K562 (cell line): ENCODE measurements around the gene XIRP2. TPM values are rescaled to one million over a fixed set of nuclear protein-coding genes. Genes with fewer than 3 reads are reported as not detected.

Source experiments
- ATAC-seq: fragments of 200-7000 bp; cut with Tn5 transposase; 3 replicates; pipeline ENCODE4 v1.9.1; 2020; ENCODE audit warnings: moderate library complexity
- BruUV-seq: library from RNA; stranded (reverse); fragments of 400-500 nt; replicated peaks from 2 replicates; lab custom pipeline; 2021; lab: Mats Ljungman, UMichigan
- CTCF ChIA-PET: fragments of 300-600 bp; formaldehyde crosslinking; extraction: SDS; loops from one replicate; lab custom pipeline; 2021; ENCODE audit warnings: low intra/inter-chr PET ratio; lab: Yijun Ruan, JAX
- POLR2A ChIA-PET: fragments of 300-600, 350-650 bp; sonication (Branson Sonifier 250); formaldehyde crosslinking; extraction: SDS; loops from one replicate; lab custom pipeline; 2021; ENCODE audit warnings: antibody characterized with exemption, inconsistent platforms; lab: Yijun Ruan, JAX
- DNase-seq, 4 experiments: peaks; one replicate each; pipeline versions ENCODE4 v3.0.0 to v3.0.0-alpha.2; 2011 to 2018; ENCODE audit warnings: low spot score in 3 of 4, mixed read lengths in 3 of 4; ENCODE audit errors: extremely low read depth in 1 of 4
- FAIRE-seq: peaks from 2 replicates; lab custom pipeline; 2011; peaks lifted over from hg19 to GRCh38; lab: Jason Lieb, UNC
- H2AFZ ChIP-seq: 2 replicates; pipeline ENCODE4 v1.6.0; 2011; ENCODE audit warnings: low read depth, low read length, control low read depth, inconsistent platforms
- H3K27ac ChIP-seq: fragments of 200-600 bp; 3 replicates; pipeline ENCODE4 v1.8.0; 2011; ENCODE audit warnings: low read depth, mild to moderate bottlenecking, control low read depth, inconsistent platforms, low read length, moderate library complexity, mixed read lengths; ENCODE audit errors: extremely low read depth
- H3K27me3 ChIP-seq, 2 experiments: fragments of 300-600 bp in 1 of 2; 2 replicates in 1 of 2; 3 replicates in 1 of 2; pipeline versions ENCODE4 v1.6.0 to v1.8.0; 2011; ENCODE audit warnings: inconsistent platforms in 2 of 2, low read length in 2 of 2, mild to moderate bottlenecking in 1 of 2, mixed read lengths in 1 of 2, moderate library complexity in 1 of 2; ENCODE audit not compliant: control insufficient read depth in 2 of 2, insufficient read depth in 2 of 2
- H3K36me3 ChIP-seq: fragments of 300-600 bp; 3 replicates; pipeline ENCODE4 v1.8.0; 2011; ENCODE audit warnings: mild to moderate bottlenecking, low read length, inconsistent platforms; ENCODE audit not compliant: control insufficient read depth, insufficient read depth
- H3K4me1 ChIP-seq, 2 experiments: fragments of 200-600 bp in 1 of 2; replicated peaks in 1 of 2; 2 replicates in 1 of 2; 3 replicates in 1 of 2; pipeline versions ENCODE4 v1.5.1 to v1.8.0; 2011; ENCODE audit warnings: inconsistent platforms in 2 of 2, low read length in 2 of 2, mild to moderate bottlenecking in 1 of 2, mixed read lengths in 1 of 2, moderate library complexity in 1 of 2; ENCODE audit not compliant: control insufficient read depth in 2 of 2, insufficient read depth in 2 of 2
- H3K4me2 ChIP-seq: 2 replicates; pipeline ENCODE4 v1.6.1; 2011; ENCODE audit warnings: low read length, control low read depth, inconsistent platforms, mixed read lengths; ENCODE audit not compliant: insufficient read depth
- H3K4me3 ChIP-seq: fragments of 200-600 bp; sonication (generic), shearing (Covaris generic); 2 replicates; pipeline ENCODE4 v1.5.1; 2016; ENCODE audit warnings: control low read depth, inconsistent platforms
- H3K79me2 ChIP-seq: fragments of 200-600 bp; 3 replicates; pipeline ENCODE4 v1.8.0; 2011; ENCODE audit warnings: low read length, inconsistent platforms; ENCODE audit not compliant: control insufficient read depth, insufficient read depth
- H3K9ac ChIP-seq, 2 experiments: 2 replicates each; pipeline versions ENCODE4 v1.6.0 to v1.6.1; 2011; ENCODE audit warnings: low read depth in 2 of 2, low read length in 2 of 2, control low read depth in 1 of 2, inconsistent platforms in 1 of 2, mild to moderate bottlenecking in 1 of 2, mixed read lengths in 1 of 2; ENCODE audit not compliant: insufficient read depth in 1 of 2
- H3K9me1 ChIP-seq: one replicate; pipeline ENCODE4 v1.6.0; 2011; ENCODE audit warnings: inconsistent platforms, mild to moderate bottlenecking, low read length, moderate library complexity; ENCODE audit not compliant: control insufficient read depth, insufficient read depth
- H3K9me3 ChIP-seq: replicated peaks from 2 replicates; pipeline ENCODE4 v1.5.1; 2011; ENCODE audit warnings: low read depth, low read length, inconsistent platforms; ENCODE audit not compliant: control insufficient read depth, insufficient read depth
- H4K20me1 ChIP-seq: replicated peaks from 2 replicates; pipeline ENCODE4 v1.6.1; 2011; ENCODE audit warnings: low read length, inconsistent platforms, mixed read lengths; ENCODE audit not compliant: control insufficient read depth, insufficient read depth
- HNRNPL ChIP-seq: fragments of 200-400 bp; formaldehyde crosslinking; IDR thresholded peaks from 2 replicates; pipeline ENCODE4 v1.6.1; 2017; ENCODE audit warnings: low read depth, mild to moderate bottlenecking, low read length
- MAFG ChIP-seq: fragments of 450-650 bp; conservative IDR thresholded peaks from 2 replicates; pipeline ENCODE4 v1.6.1; 2016; ENCODE audit warnings: missing genetic modification characterization, missing compliant biosample characterization
- MYC ChIP-seq, 2 experiments: fragments of 250-450 bp in 1 of 2; sonication (Bioruptor Pico) in 1 of 2; IDR thresholded peaks; 2 replicates each; pipeline versions ENCODE4 v1.5.1 to v1.6.1; 2012 to 2021; ENCODE audit warnings: low read depth in 2 of 2, borderline replicate concordance in 1 of 2, improper control_type of control experiment in 1 of 2, low read length in 1 of 2, mild to moderate bottlenecking in 1 of 2, moderate library complexity in 1 of 2
- RBM15 ChIP-seq: fragments of 200-400 bp; formaldehyde crosslinking; IDR thresholded peaks from 2 replicates; pipeline ENCODE4 v1.6.1; 2018; ENCODE audit warnings: mild to moderate bottlenecking, low read length, moderate library complexity; ENCODE audit not compliant: insufficient read depth
- SPI1 ChIP-seq: IDR thresholded peaks from 2 replicates; pipeline ENCODE4 v1.6.1; 2011; ENCODE audit warnings: low read depth, low read length, control low read depth, borderline replicate concordance
- ZBTB49 ChIP-seq: sonication (generic); formaldehyde crosslinking; IDR thresholded peaks from 2 replicates; pipeline ENCODE4 v1.8.0; 2022; ENCODE audit warnings: missing genetic modification reagents, mild to moderate bottlenecking, borderline replicate concordance
- ZNF174 ChIP-seq: fragments of 250-450 bp; sonication (Bioruptor Pico); IDR thresholded peaks from 2 replicates; pipeline ENCODE4 v1.4.0; 2020; ENCODE audit warnings: mild to moderate bottlenecking
- ZNF696 ChIP-seq: fragments of 250-450 bp; sonication (Bioruptor Pico); conservative IDR thresholded peaks from 2 replicates; pipeline ENCODE4 v1.4.0; 2020; ENCODE audit warnings: mild to moderate bottlenecking, moderate library complexity
- WGBS: fragments of 100-300 bp; shearing (Covaris generic); methylation state at CpG from one replicate; pipeline ENCODE4 v1.1.6; 2016; ENCODE audit warnings: low coverage, mixed read lengths; ENCODE audit not compliant: insufficient coverage; ENCODE audit errors: missing lambda C conversion rate; 5-methylcytosine and 5-hydroxymethylcytosine counted together
- in situ Hi-C: fragments of 300-500 bp; cut with MboI; formaldehyde crosslinking; loops from 4 replicates; pipeline ENCODE4 v1.15.0; 2018; ENCODE audit warnings: inconsistent platforms, mixed read lengths
- intact Hi-C: fragments of 100-400 bp; cut with micrococcal nuclease; formaldehyde crosslinking; loops from 2 replicates; pipeline ENCODE4 v1.14.2; 2022
- polyA plus RNA-seq, 8 experiments: library from polyadenylated mRNA; depleted of rRNA in 4 of 8; stranded (reverse) in 5 of 8; unstranded in 3 of 8; fragments of >200 nt; fragmentation: Nextera tagmentation in 2 of 8; fragmentation: Illumina TruSeq in 1 of 8; extraction: Ambion mirVana in 2 of 8; extraction: Trizol in 1 of 8; gene quantifications; 2 replicates each; pipeline versions ENCODE4 v1.2.1 to v1.2.3, GENCODE V29; 2011 to 2014; ENCODE audit warnings: inconsistent platforms in 1 of 8, missing spikeins in 1 of 8
- total RNA-seq, 7 experiments: library from RNA; depleted of rRNA in 6 of 7; stranded (reverse); fragments of >200 nt in 6 of 7; fragmentation: Illumina TruSeq in 2 of 7; extraction: Trizol in 2 of 7; gene quantifications; 2 replicates each; pipeline versions ENCODE4 v1.2.1 to v1.2.3, GENCODE V29; 2011 to 2021; ENCODE audit warnings: low replicate concordance in 1 of 7
- TF ChIP-seq, protein P1 (sequence below), 3 experiments: IDR thresholded peaks in 2 of 3; conservative IDR thresholded peaks in 1 of 3; 2 replicates each; pipeline ENCODE4 v1.5.1; 2011 to 2012; ENCODE audit warnings: low read length in 3 of 3, mild to moderate bottlenecking in 3 of 3, control low read depth in 2 of 3, improper control_type of control experiment in 1 of 3, inconsistent platforms in 1 of 3, low read depth in 1 of 3, mixed read lengths in 1 of 3, moderate library complexity in 1 of 3; ENCODE audit not compliant: insufficient read depth in 2 of 3

The XIRP2 gene
- total and polyA plus RNA-seq, 9 of the 15 experiments (the other 6 are each of a cell fraction or from before 2014, with no cell fraction given) = 0.04 to 0.10 (median 0.04) TPM; not detected in 2

GRCh38 chr2:167181688-167182087 lies 293.4 kb downstream of the XIRP2 start:
- 1% methylated on average over 4 of the region's 4 CpGs for WGBS
- no peak overlapping the region for H3K4me2 ChIP-seq
- no peak overlapping the region for H3K9ac ChIP-seq
- no peak for ATAC-seq
- no peaks in the 10 kb centered on the region for H3K4me1 ChIP-seq
- POLR2A ChIA-PET = interaction anchor here (0.6 kb wide), 1 partner anchor 419 kb away, joined by 3 read pairs; no protein-coding TSS in a partner anchor
- in situ Hi-C loops = no loop called here
- H3K27ac ChIP-seq = no peak overlapping the region
- TF ChIP-seq RBM15 (no peak), ZBTB49 (CRISPR knock-in tag) (no peak)
- TF ChIP-seq, all 486 proteins: peak for 0
- intact Hi-C loops = no loop called here
- no TSS peak for BruUV-seq
- FAIRE-seq = no peak
- Histone ChIP-seq H3K4me3 (no peak overlapping the region), H3K27me3 (no peaks in the 10 kb centered on the region), H2AFZ (no peak overlapping the region), H4K20me1 (no peaks in the 10 kb centered on the region), H3K36me3 (no peaks in the 10 kb centered on the region), H3K79me2 (no peaks in the 10 kb centered on the region), H3K9me3 (no peaks in the 10 kb centered on the region), H3K9me1 (no peaks in the 10 kb centered on the region)
- CTCF ChIA-PET = no interaction called here
- no peak for DNase-seq

DNA sequence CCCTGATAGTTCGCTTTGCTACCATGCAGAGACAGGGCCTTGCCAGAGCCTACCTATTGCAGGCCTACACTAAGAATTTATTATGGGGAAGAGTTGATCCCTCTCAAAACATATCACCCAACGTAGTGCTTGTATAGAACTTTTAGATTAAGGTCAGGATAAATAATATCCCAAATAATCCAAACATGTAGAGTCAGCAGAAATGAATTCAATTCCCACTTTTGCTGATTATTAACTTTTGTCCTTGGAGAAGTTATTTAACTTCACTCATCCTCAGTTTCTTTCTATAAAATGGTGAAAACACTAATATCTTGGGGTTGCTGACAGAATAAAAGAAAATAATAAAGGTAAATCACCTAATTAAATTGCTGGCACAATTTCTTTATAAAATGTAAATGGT lies 294.1 kb downstream of the XIRP2 start:
- ATAC-seq (no peak), FAIRE-seq (no peak), DNase-seq (no peak)
- Histone ChIP-seq H3K9me3 (no peaks in the 10 kb centered on the region), H3K9me1 (no peaks in the 10 kb centered on the region), H3K4me2 (no peak overlapping the region), H3K27me3 (no peaks in the 10 kb centered on the region), H3K9ac (no peak overlapping the region), H3K4me3 (no peak overlapping the region), H4K20me1 (no peaks in the 10 kb centered on the region), H2AFZ (no peak overlapping the region), H3K27ac (no peak overlapping the region), H3K79me2 (no peaks in the 10 kb centered on the region), H3K4me1 (no peaks in the 10 kb centered on the region), H3K36me3 (no peaks in the 10 kb centered on the region)
- ChIA-PET CTCF (no interaction called here), POLR2A (no interaction called here)
- BruUV-seq = no TSS peak
- in situ Hi-C loops = no loop called here
- WGBS = 3% methylated on average over 2 of the region's 2 CpGs
- intact Hi-C loops = no loop called here
- TF ChIP-seq HNRNPL (no peak), SPI1 (no peak), MYC (IDR thresholded peaks at IDR 0.05; ENCODE audit: low read depth, low read length) (no peak), MYC (CRISPR knock-in tag; IDR thresholded peaks at IDR 0.05; ENCODE audit: borderline replicate concordance, low read depth) (no peak), MAFG (peak; percentile 28; the same call in 1 of the 2 replicates), ZNF174 (CRISPR knock-in tag) (no peak), ZNF696 (CRISPR knock-in tag) (no peak)
- TF ChIP-seq, protein P1, sequence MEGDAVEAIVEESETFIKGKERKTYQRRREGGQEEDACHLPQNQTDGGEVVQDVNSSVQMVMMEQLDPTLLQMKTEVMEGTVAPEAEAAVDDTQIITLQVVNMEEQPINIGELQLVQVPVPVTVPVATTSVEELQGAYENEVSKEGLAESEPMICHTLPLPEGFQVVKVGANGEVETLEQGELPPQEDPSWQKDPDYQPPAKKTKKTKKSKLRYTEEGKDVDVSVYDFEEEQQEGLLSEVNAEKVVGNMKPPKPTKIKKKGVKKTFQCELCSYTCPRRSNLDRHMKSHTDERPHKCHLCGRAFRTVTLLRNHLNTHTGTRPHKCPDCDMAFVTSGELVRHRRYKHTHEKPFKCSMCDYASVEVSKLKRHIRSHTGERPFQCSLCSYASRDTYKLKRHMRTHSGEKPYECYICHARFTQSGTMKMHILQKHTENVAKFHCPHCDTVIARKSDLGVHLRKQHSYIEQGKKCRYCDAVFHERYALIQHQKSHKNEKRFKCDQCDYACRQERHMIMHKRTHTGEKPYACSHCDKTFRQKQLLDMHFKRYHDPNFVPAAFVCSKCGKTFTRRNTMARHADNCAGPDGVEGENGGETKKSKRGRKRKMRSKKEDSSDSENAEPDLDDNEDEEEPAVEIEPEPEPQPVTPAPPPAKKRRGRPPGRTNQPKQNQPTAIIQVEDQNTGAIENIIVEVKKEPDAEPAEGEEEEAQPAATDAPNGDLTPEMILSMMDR (IDR thresholded peaks at IDR 0.05 in 2 of 3, conservative IDR thresholded peaks at IDR 0.05 in 1 of 3; ENCODE audit: insufficient read depth in 2 of 3, low read depth in 1 of 3, low read length in 3 of 3) = no peak
